ENCODE data around the gene MXRA7. TPM values are rescaled to one million over a fixed set of nuclear protein-coding genes. Genes with fewer than 3 reads are reported as not detected.

Gene MXRA7
- total RNA-seq, 2 experiments from 2014 or later, result 8.4 to 8.6 TPM

GRCh38 chr17:76683011-76683755, 27.6 kb downstream of the MXRA7 start:
- intact Hi-C loops (cut with micrococcal nuclease), result no loop called here
- H3K27ac Mint-ChIP-seq, result no peak overlapping the region
- no peaks in the 10 kb centered on the region for H3K9me3 Mint-ChIP-seq
- no peak overlapping the region for H3K4me3 Mint-ChIP-seq
- DNase-seq (no peak), ATAC-seq (no peak)
- H3K4me1 Mint-ChIP-seq (ENCODE audit: low read depth), result peaks cover 5% of the 10 kb centered on the region
- no peak for TF ChIP-seq CTCF (IDR thresholded peaks at IDR 0.05)
- CTCF ChIA-PET, result interaction anchor here (0.9 to 3.3 kb wide), 5 partner anchors 11 to 162 kb away, joined by 3 to 41 read pairs (median 3); no protein-coding TSS in a partner anchor
- POLR2A ChIA-PET, result no interaction called here
- H3K27me3 Mint-ChIP-seq, result no peaks in the 10 kb centered on the region
- H3K36me3 Mint-ChIP-seq (ENCODE audit: low read depth), result no peaks in the 10 kb centered on the region

GRCh38 chr17:76682296-76682695, 28.5 kb downstream of the MXRA7 start:
- no peaks in the 10 kb centered on the region for H3K36me3 Mint-ChIP-seq (ENCODE audit: low read depth)
- no peak overlapping the region for H3K4me3 Mint-ChIP-seq
- H3K27ac Mint-ChIP-seq, result no peak overlapping the region
- peaks cover 5% of the 10 kb centered on the region for H3K4me1 Mint-ChIP-seq (ENCODE audit: low read depth)
- H3K27me3 Mint-ChIP-seq, result no peaks in the 10 kb centered on the region
- POLR2A ChIA-PET, result interaction anchor here (1.0 to 1.2 kb wide), 2 partner anchors 115 to 124 kb away, joined by 3 to 4 read pairs; no protein-coding TSS in a partner anchor
- intact Hi-C loops (cut with micrococcal nuclease), result no loop called here
- ATAC-seq (no peak), DNase-seq (no peak)
- no peaks in the 10 kb centered on the region for H3K9me3 Mint-ChIP-seq
- CTCF ChIA-PET, result interaction anchor here (0.9 to 3.3 kb wide), 24 partner anchors 8 to 167 kb away, joined by 3 to 41 read pairs (median 8); partner anchors contain the start of genes MXRA7 and ST6GALNAC1
- no peak for TF ChIP-seq CTCF (IDR thresholded peaks at IDR 0.05)

- Mint-ChIP-seq H3K27me3 (no peaks in the 10 kb centered on the region), H3K9me3 (no peaks in the 10 kb centered on the region), H3K27ac (no peak overlapping the region), H3K36me3 (ENCODE audit: low read depth) (no peaks in the 10 kb centered on the region), H3K4me3 (no peak overlapping the region), H3K4me1 (ENCODE audit: low read depth) (peaks cover 5% of the 10 kb centered on the region)
- CTCF ChIA-PET, result interaction anchor here (0.6 to 3.3 kb wide), 43 partner anchors 9 to 179 kb away, joined by 3 to 41 read pairs (median 4); partner anchors contain the start of genes MXRA7, PRCD and ST6GALNAC1
- intact Hi-C loops (cut with micrococcal nuclease), result no loop called here
- peak; percentile 81 for TF ChIP-seq CTCF (IDR thresholded peaks at IDR 0.05)
- POLR2A ChIA-PET, result interaction anchor here (0.6 to 1.2 kb wide), 4 partner anchors 10 to 329 kb away, joined by 3 to 4 read pairs (median 4); no protein-coding TSS in a partner anchor
- peak; percentile 80 for ATAC-seq
- peak; percentile 87 for DNase-seq
Measured at GRCh38 chr17:76681222-76682137, 29.3 kb downstream of the MXRA7 start.

GRCh38 chr17:76679239-76679638, 31.5 kb downstream of the MXRA7 start:
- Mint-ChIP-seq H3K9me3 (no peaks in the 10 kb centered on the region), H3K27ac (no peak overlapping the region), H3K4me1 (ENCODE audit: low read depth) (peaks cover 5% of the 10 kb centered on the region), H3K4me3 (no peak overlapping the region), H3K36me3 (ENCODE audit: low read depth) (no peaks in the 10 kb centered on the region), H3K27me3 (no peaks in the 10 kb centered on the region)
- intact Hi-C loops (cut with micrococcal nuclease), result no loop called here
- TF ChIP-seq CTCF (IDR thresholded peaks at IDR 0.05), result no peak
- CTCF ChIA-PET, result interaction anchor here (0.9 kb wide), 1 partner anchor 55 kb away, joined by 3 read pairs; no protein-coding TSS in a partner anchor
- DNase-seq, result no peak
- no peak for ATAC-seq
- POLR2A ChIA-PET, result no interaction called here

Measured in activated CD8-positive, alpha-beta T cell treated with anti-CD3 and anti-CD28 coated beads for 36 hours (primary cell).